ENCODE results near the gene SLC15A3. TPM values are rescaled to one million over a fixed set of nuclear protein-coding genes. Genes with fewer than 3 reads are reported as not detected.

SLC15A3 gene
- total RNA-seq, 3 donors from 2014 or later: 3.8 to 6.1 (median 5.5) TPM

DNA sequence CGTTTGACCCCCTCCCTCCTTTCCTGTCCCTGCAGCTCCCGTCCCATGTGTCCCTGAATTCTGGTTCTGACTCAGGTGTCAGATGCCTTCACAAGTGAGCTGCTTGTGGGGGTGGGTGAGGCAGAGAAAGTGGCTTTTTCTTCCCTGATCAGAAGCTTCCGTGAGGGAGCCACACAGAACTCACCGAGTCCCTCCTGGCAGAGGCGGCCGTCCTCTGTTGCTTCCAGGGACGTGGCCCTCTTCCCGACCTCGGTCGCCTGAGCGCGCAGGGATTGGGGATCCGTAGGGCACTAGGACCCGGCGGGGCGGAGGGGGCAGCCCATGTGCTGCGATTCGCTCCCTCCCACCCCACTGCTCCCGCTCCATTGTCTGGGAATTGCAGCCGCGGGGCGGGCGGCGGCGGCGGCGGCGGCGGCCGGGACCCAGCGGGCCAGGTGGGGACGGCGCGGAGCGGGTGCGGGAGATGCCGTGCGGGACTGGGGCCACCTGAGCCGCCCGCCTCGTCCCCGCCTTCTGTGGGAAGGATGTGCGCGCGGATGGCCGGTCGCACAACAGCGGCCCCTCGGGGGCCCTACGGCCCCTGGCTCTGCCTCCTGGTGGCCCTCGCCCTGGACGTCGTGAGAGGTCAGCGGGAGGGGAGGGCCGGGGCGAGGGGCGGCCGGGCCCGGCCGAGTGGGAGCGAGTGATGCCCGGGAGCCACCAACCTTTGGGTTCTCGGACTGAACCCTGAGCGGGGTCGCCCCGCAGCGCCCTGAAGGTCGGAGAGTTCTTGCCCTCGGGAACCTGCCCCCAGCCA lies 27.7 kb downstream of the SLC15A3 start, which contains the start of gene TMEM132A:
Gene TMEM132A (plus strand): TSS at position 351 of the 796 bp plus-strand sequence. CDS start 174 bp downstream, at position 525.
- DNase-seq (no peak), ATAC-seq (peak; percentile 29 to 41)
- no peaks in the 10 kb centered on the region for H3K9me3 Mint-ChIP-seq
- H3K4me1 Mint-ChIP-seq (ENCODE audit: low read depth): peaks cover 15% of the 10 kb centered on the region
- H3K36me3 Mint-ChIP-seq (ENCODE audit: insufficient read depth): peaks cover 36% of the 10 kb centered on the region
- peak within 1 kb of the TSS; percentile 45 for H3K4me3 Mint-ChIP-seq
- peaks cover 20% of the 10 kb centered on the region for H3K27me3 Mint-ChIP-seq (ENCODE audit: low read depth)

DNA sequence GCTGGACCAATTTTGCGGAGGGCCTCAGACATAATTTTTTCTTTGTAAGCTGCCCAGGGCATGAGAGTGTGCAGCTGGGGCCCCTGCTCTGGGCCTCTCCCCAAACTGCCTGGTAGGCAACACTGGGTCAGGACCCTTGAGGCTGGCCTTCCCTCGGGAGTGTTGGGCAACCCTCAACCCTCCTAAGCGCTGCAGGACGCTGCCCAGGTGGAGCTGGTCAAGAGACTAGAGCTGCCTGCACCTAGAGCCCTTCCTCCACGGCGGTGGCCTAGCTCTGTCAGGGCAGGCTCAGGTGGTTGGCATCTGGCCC lies 28.2 kb downstream of the SLC15A3 start:
- Mint-ChIP-seq H3K27me3 (ENCODE audit: low read depth) (peaks cover 18% of the 10 kb centered on the region), H3K4me3 (peak overlapping the region; percentile 38), H3K4me1 (ENCODE audit: low read depth) (peaks cover 19% of the 10 kb centered on the region), H3K9me3 (no peaks in the 10 kb centered on the region), H3K36me3 (ENCODE audit: insufficient read depth) (peaks cover 37% of the 10 kb centered on the region)
- no peak for ATAC-seq
- no peak for DNase-seq

DNA sequence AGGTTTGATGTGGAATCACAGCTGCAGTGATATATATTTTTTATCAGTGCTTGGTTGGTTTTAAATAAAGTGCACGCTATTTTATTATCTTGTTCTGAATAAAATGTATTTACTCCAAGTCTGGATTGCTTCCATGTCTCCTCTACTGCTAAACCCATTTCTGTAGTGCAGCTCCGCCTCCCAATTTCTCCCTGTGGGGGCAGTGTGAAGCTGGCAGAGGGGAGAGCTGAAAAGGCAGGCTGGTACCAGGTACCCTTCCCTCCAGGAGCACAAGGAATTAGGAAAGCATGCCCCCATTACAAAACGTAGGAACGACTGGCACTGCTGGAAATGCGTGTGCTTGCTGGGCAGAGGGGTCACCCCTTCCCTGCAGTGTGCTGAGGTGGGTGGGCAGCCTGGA lies 28.6 kb downstream of the SLC15A3 start:
- H3K4me3 Mint-ChIP-seq: peak overlapping the region; percentile 39
- H3K27me3 Mint-ChIP-seq (ENCODE audit: low read depth): peaks cover 18% of the 10 kb centered on the region
- DNase-seq: no peak
- H3K36me3 Mint-ChIP-seq (ENCODE audit: insufficient read depth): peaks cover 37% of the 10 kb centered on the region
- no peaks in the 10 kb centered on the region for H3K9me3 Mint-ChIP-seq
- H3K4me1 Mint-ChIP-seq (ENCODE audit: low read depth): peaks cover 19% of the 10 kb centered on the region
- no peak for ATAC-seq

DNA sequence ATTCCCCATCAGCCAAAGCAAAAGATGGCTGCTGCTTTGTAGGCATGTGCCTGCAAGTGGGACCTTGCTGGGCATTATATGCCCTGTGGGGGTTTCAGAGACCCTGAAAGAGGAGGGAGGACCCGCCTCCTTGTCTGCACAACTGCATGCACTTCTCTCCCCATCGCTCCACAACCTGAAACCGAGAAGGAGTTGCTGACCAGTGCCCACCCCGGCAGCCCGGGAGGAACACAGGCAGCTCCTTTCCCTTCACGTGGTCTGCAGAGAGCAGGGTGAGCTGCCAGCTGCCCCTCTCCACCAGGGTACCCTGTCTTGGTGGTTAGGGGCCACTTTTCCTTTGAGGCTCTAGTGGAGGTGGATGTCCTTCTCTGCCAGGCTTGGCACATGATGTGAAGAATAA lies 29.1 kb downstream of the SLC15A3 start:
- DNase-seq: no peak
- H3K27me3 Mint-ChIP-seq (ENCODE audit: low read depth): peaks cover 18% of the 10 kb centered on the region
- H3K36me3 Mint-ChIP-seq (ENCODE audit: insufficient read depth): peaks cover 37% of the 10 kb centered on the region
- no peak for ATAC-seq
- peaks cover 19% of the 10 kb centered on the region for H3K4me1 Mint-ChIP-seq (ENCODE audit: low read depth)
- H3K4me3 Mint-ChIP-seq: no peak overlapping the region
- H3K9me3 Mint-ChIP-seq: no peaks in the 10 kb centered on the region

DNA sequence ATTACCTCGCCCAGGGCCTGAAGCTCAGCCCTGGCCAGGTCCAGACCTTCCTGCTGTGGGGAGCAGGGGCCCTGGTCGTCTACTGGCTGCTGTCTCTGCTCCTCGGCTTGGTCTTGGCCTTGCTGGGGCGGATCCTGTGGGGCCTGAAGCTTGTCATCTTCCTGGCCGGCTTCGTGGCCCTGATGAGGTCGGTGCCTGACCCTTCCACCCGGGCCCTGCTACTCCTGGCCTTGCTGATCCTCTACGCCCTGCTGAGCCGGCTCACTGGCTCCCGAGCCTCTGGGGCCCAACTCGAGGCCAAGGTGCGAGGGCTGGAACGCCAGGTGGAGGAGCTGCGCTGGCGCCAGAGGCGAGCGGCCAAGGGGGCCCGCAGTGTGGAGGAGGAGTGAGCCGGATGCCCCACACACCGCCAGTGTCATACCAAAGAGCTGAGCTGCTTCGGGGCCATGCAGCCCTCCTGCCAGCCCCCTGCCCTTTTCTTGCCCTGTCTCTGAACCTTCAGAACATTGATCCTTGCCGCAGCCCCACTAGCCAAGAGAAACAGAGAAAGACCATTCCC lies 30.1 kb downstream of the SLC15A3 start:
- DNase-seq: no peak
- peaks cover 25% of the 10 kb centered on the region for H3K4me1 Mint-ChIP-seq (ENCODE audit: low read depth)
- peaks cover 18% of the 10 kb centered on the region for H3K27me3 Mint-ChIP-seq (ENCODE audit: low read depth)
- H3K36me3 Mint-ChIP-seq (ENCODE audit: insufficient read depth): peaks cover 42% of the 10 kb centered on the region
- no peak for ATAC-seq
- no peaks in the 10 kb centered on the region for H3K9me3 Mint-ChIP-seq
- no peak overlapping the region for H3K4me3 Mint-ChIP-seq

DNA sequence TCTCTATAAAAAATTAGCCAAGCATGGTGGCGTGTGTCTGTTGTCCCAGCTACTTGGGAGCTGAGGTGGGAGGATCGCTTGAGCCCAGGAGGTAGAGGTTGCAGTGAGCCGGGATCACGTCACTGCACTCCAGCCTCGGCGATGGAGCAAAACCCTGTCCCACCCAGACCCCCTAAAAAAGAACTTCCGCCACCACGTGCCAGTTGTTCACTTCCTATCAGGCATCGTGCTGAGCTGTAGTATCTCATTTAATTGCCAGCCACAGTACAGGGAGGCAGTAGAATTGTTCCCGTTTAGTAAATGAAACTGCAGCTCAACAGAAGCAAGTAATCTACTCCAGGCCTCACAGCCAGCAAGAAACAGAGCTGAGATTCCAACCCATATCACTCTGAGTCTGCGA lies 30.7 kb downstream of the SLC15A3 start:
- ATAC-seq: no peak
- Mint-ChIP-seq H3K4me1 (ENCODE audit: low read depth) (peaks cover 30% of the 10 kb centered on the region), H3K9me3 (no peaks in the 10 kb centered on the region), H3K4me3 (no peak overlapping the region), H3K27me3 (ENCODE audit: low read depth) (peaks cover 18% of the 10 kb centered on the region), H3K36me3 (ENCODE audit: insufficient read depth) (peaks cover 42% of the 10 kb centered on the region)
- no peak for DNase-seq

DNA sequence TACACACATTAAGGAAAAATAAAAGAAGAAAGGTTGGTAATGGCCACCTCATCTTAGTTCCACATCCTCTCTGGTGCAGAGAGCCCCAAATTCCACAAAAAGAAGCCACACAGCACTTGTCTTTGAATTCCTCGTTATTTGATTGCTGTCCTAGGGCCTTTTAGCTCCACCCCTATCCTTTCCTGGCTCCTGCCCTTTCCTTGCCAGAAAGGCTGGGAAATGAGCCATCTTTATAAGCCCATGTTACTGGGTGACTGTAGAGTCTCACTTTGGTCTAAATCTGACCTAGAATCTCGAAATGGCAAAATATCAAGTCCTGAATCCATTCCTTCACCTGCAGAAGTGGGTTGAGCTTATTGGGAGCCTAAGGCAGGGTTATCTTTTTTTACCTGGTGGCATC lies 32.0 kb downstream of the SLC15A3 start:
- Mint-ChIP-seq H3K36me3 (ENCODE audit: insufficient read depth) (peaks cover 42% of the 10 kb centered on the region), H3K27me3 (ENCODE audit: low read depth) (peaks cover 13% of the 10 kb centered on the region), H3K4me1 (ENCODE audit: low read depth) (peaks cover 35% of the 10 kb centered on the region), H3K4me3 (no peak overlapping the region), H3K9me3 (no peaks in the 10 kb centered on the region)
- no peak for ATAC-seq
- DNase-seq: no peak

DNA sequence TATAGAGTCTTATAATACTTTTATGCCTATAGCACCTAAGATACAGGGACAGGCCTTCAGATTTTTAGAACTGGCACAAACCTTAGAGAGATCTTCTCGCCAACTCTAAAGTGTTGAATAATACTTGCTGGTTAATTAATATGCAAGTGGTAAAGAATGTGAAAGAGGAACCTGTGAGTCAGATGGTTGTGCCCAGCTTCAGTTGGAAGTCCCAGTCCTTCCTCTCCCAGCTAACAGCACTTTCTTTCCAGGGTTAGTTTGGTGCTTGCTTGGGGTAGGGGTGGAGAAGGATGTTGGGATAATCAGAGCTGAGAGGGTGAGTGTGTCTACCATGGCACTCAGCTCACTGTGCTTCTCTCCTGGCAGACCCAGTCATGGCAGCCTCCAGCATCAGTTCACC lies 32.7 kb downstream of the SLC15A3 start:
- DNase-seq (no peak), ATAC-seq (no peak)
- no peak overlapping the region for H3K4me3 Mint-ChIP-seq
- H3K27me3 Mint-ChIP-seq (ENCODE audit: low read depth): peaks cover 13% of the 10 kb centered on the region
- H3K36me3 Mint-ChIP-seq (ENCODE audit: insufficient read depth): peaks cover 42% of the 10 kb centered on the region
- H3K4me1 Mint-ChIP-seq (ENCODE audit: low read depth): peaks cover 35% of the 10 kb centered on the region
- H3K9me3 Mint-ChIP-seq: no peaks in the 10 kb centered on the region

DNA sequence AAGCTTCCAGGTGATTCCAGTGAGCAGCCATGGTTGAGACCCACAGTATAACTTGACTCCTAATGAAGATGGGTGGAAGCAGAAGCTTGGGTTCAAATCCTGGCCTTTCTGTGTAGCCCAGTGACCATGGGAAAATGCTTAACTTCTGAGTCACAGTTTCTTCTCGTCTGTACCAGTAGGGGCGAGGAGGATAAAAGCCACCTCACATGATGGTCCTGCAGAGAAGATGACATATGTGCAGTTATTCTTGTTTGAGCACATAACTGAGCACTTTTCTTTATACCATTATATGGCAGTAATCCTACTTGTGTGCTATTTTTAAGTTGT lies 33.1 kb downstream of the SLC15A3 start:
- no peaks in the 10 kb centered on the region for H3K9me3 Mint-ChIP-seq
- peaks cover 11% of the 10 kb centered on the region for H3K27me3 Mint-ChIP-seq (ENCODE audit: low read depth)
- H3K4me3 Mint-ChIP-seq: no peak overlapping the region
- peaks cover 42% of the 10 kb centered on the region for H3K36me3 Mint-ChIP-seq (ENCODE audit: insufficient read depth)
- peaks cover 33% of the 10 kb centered on the region for H3K4me1 Mint-ChIP-seq (ENCODE audit: low read depth)
- ATAC-seq (no peak), DNase-seq (no peak)

DNA sequence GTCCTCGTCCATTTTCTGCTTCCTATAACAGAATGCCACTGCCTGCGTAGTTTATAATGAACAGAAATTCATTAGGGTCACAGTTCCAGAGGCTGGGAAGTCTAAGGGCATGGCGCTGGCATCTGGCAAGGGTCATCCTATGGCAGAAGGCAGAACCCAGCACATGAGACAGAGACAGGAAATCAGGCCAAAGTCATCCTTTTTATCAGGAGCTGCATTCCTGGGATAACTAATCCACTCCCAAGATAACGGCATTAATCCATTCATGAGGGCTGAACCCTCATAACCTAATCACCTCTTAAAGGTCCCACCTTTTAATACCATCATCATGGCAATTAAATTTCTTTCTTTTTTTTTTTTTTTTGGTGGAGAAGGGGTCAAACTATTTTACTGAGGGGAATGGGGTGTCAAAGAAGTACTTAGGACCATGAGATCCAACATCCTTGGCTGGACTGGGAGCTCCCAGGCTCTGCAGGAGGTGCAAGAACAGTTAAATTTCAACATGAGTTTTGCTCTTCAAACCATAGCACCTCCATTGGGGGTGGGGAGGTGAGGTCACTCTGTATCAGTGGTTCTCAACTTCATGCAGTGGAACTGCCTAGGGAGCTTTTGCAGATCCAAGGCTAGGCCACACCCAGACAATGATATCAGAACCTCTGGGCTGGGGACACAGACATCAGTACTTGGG lies 33.6 kb downstream of the SLC15A3 start:
- Mint-ChIP-seq H3K9me3 (no peaks in the 10 kb centered on the region), H3K4me3 (no peak overlapping the region), H3K4me1 (ENCODE audit: low read depth) (peaks cover 38% of the 10 kb centered on the region), H3K36me3 (ENCODE audit: insufficient read depth) (peaks cover 42% of the 10 kb centered on the region), H3K27me3 (ENCODE audit: low read depth) (peaks cover 10% of the 10 kb centered on the region)
- DNase-seq (no peak), ATAC-seq (no peak)

DNA sequence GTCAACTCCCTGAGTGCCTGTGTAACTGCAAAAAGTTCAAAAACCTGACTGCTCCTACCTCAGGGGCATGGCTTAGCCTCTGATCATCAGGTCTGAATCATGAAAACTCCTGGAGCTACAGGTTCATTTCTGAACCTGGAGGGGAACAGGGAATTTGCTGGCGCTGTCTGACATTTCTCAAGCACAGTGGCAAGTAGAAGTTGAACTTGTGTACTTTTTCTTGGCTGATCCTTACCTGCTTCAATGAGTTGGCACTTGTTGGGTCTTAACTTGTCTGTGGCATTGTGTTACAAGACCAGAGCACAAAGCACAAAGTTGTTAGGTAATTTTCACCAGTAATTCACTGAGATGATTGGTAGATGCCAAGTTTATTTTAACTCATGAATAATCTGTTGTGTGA lies 34.7 kb downstream of the SLC15A3 start:
- peaks cover 47% of the 10 kb centered on the region for H3K4me1 Mint-ChIP-seq (ENCODE audit: low read depth)
- DNase-seq: no peak
- H3K27me3 Mint-ChIP-seq (ENCODE audit: low read depth): peaks cover 4% of the 10 kb centered on the region
- H3K4me3 Mint-ChIP-seq: peak overlapping the region; percentile 40
- ATAC-seq: no peak
- H3K9me3 Mint-ChIP-seq: no peaks in the 10 kb centered on the region
- peaks cover 32% of the 10 kb centered on the region for H3K36me3 Mint-ChIP-seq (ENCODE audit: insufficient read depth)

DNA sequence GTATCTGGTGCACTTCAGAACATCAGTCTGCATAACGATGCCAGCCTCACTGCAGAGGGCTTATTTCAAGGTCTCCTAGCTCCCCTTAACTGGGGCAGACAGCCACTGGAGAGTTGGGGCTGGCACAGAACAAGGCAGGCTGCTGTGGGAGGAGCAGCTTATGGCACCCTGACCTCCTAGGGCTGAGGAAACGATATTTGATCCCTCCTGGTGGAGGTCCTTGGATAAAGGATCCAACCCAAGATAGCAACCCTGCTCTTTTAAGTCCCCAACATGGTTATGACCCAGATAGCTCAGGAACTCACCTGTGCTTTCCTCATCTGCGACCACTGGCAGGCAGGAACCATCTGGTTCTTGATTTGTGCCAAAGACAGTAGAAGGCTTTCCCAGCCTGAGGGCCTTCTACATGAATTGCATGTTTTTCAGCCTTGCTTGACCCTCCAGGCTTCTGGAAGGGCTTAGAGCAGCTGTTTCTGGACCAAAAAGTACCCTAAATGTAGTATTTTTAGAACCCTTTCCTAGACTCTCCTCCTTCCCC lies 35.2 kb downstream of the SLC15A3 start:
- Mint-ChIP-seq H3K4me3 (peak overlapping the region; percentile 40), H3K9me3 (no peaks in the 10 kb centered on the region), H3K36me3 (ENCODE audit: insufficient read depth) (peaks cover 28% of the 10 kb centered on the region), H3K27me3 (ENCODE audit: low read depth) (peaks cover 2% of the 10 kb centered on the region), H3K4me1 (ENCODE audit: low read depth) (peaks cover 53% of the 10 kb centered on the region)
- no peak for ATAC-seq
- DNase-seq: no peak

DNA sequence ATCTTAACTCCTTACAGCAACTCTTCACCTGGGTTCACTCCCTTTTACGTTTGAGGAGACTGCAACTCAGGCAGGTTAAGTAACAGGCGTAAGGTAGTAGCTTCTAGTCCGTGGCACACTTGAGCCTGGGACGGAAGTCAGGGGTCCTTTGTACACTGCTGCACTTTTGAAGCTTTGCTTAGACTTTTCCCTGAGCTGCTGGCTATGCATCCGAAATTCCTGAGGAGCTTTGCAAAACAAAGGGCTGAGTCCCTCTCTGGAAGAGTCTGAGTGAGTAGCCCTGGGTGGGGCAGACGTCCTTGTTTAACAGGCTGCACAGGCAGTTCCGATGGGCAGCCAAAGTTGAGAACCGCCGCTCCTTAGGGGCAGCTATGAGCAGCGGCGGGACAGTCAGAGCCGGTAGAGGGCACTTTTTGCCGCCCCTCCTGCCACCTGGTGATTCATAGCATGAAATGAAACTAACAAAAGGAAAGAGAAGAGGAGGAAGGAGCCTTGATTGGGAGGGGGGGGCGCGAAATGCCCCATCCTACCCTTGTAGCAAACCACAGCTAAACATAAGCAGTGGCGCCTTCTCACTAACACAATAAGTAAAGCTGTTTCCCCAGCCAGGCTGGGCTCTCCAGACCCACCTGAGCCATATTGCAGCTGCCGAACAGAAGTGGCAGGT lies 36.6 kb downstream of the SLC15A3 start:
- H3K9me3 Mint-ChIP-seq: no peaks in the 10 kb centered on the region
- peaks cover 64% of the 10 kb centered on the region for H3K4me1 Mint-ChIP-seq (ENCODE audit: low read depth)
- peak overlapping the region; percentile 96 for H3K4me3 Mint-ChIP-seq
- H3K27me3 Mint-ChIP-seq (ENCODE audit: low read depth): peaks cover under 1% of the 10 kb centered on the region
- DNase-seq: peak; percentile 67
- peaks cover 16% of the 10 kb centered on the region for H3K36me3 Mint-ChIP-seq (ENCODE audit: insufficient read depth)
- peak; percentile 46 to 52 for ATAC-seq

DNA sequence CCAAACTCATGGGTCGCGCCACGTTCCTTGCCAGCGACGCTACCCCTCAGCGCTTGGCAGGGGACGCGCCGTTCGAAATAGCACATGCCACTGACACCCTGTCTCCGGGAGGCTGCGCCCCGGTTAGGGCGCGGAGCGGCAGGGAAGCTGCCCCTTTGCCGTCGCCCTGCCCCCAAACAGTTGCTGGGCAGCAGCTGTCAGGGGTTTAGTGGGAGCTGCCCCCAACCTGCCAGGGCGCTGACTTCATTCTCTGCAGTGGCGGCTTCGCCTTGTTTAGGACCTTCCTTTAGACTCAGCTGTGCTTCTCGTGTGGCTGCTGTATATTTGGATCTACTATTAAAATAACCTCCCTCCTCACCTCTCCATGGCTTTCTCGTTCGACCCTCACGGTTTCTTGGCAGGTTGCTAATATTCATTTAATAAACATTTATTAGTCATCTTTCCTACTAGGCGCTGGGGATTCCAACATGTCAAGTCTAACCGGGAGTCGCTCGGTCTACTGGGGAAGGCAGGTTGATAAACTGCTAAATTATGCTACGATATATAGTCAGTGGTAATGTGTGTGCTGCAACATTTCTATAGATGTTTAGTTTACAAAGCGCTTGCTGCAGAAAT lies 37.2 kb downstream of the SLC15A3 start:
- Mint-ChIP-seq H3K36me3 (ENCODE audit: insufficient read depth) (peaks cover 10% of the 10 kb centered on the region), H3K9me3 (no peaks in the 10 kb centered on the region), H3K4me1 (ENCODE audit: low read depth) (peaks cover 64% of the 10 kb centered on the region), H3K4me3 (peak overlapping the region; percentile 96), H3K27me3 (ENCODE audit: low read depth) (no peaks in the 10 kb centered on the region)
- DNase-seq (no peak), ATAC-seq (peak; percentile 21 to 33)
